ENCODE measurements around the gene FAM83D.

DNA sequence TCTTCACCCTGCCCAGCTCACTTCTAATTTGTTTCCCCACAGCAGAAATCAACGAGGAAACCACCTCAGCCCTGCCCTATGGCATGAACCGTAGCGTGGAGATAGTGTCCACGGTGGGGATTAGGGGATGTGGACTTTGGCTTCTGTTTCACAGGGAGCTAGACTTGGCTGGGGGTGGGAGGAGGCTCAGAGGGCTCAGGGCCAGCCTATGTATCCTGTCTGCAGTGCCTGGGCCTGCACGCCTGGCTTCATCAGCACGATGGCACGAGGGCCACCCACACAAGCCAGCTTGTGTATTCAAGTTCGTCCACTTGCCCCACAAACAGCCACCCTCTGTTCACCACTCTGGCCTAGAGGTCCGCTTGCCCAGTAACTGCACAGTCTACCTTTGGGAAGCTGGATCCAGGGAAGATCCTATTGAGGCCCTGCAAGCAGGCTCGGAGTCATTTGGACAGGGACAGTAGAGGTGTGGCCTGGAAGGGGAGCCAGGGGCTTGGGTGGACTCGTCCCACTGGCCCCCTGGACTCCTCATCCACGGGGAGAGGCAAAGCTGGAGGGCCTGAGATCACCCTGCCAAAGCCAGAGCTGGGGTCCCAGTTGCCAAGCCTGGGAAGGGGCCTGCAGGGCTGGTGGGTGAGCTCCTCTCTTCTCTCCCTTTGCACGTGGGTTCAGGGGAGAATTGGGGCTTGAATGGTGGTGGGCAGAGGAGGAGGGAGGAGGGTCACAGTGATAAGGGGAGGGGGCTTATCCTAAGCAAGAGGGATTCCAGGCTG is 38.0 kb upstream of the FAM83D start:
- no peak for TF ChIP-seq CTCF (IDR thresholded peaks at IDR 0.05; ENCODE audit: low read length)
- TF ChIP-seq EZH2phosphoT487 (IDR thresholded peaks at IDR 0.05; ENCODE audit: low read length): no peak
- TF ChIP-seq EZH2 (optimal IDR thresholded peaks at IDR 0.05; ENCODE audit: low read depth, low read length): no peak
